SHP77 (cell line): Measurements from ENCODE around the gene KDM5A.
"Not testable (repeated sequence)": the region's sequence is repeated elsewhere in the genome, so short reads cannot be mapped to it uniquely, and the experiment has no call there.

Experiments
- DNase-seq, 2 experiments: peaks; one replicate each; lab custom pipeline; 2025; lab: John Stamatoyannopoulos, UW

The KDM5A gene

DNA sequence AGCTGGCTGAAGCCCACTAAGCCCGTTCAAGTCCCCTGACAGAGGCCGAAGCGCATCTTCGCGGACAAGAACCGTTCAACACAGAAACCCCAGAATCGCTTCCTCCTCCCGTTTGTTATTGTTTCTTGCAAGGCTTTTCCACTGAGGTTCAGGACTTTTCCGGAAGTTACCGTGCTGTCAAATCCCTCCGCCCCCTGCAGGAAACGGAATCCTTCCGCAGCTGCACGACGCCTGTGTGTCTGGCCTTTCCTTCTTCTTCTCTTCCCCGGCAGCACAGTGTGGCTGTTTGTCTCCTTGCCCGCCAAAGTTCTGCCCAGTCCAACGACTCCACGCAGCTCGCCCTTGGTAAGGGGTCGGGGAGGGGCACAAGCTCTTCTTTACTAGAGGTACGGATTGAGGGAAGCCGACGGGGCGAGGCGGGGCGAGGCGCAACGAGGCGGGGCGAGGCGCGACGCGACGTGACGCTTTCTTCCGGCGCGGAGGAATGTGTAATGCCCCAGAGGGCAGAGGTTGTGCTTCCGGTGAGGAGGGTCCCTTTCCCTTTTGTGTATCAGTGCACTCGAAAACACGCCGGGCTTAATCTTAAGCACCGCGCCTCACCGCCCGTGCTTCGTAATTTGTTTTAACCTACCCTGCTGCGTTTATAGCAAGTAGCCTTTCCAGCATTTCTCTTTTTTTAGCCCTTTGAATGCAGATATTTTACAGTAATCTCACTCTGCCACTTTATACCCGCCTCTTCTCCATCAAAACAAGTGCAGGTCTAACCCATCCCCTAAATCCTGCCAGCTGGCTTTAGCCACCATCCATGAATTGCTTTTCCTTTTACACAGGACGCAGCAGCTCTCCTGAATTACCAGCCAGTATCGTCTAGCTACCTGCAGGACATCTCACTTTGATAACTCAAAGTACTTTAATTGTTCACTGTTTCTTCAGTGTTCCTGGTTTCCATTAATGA lies at the start of gene KDM5A:
TSS of gene KDM5A (minus strand) at position 179 of the 955 bp plus-strand sequence. CDS start 229 bp downstream, outside the sequence.
- no peak for DNase-seq

DNA sequence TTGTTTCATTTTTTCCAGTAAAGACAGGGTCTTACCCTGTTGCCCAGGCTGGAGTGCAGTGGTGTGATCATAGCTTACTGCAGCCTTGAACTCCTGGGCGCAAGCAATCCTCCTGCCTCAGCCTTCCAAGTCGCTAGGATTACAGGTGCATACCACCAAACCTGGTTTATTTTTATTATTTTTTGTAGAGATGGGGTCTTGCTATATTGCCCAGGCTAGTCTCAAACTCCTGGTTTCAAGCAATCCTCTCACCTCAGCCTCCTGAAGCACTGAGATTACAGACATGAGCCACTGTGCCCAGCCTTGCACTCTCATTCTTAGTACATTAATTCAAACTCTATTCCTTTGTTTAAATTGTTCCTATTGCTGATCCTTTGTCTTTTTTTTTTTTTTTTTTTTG lies 46.6 kb upstream of the KDM5A start:
- DNase-seq, result not testable (repeated sequence)

DNA sequence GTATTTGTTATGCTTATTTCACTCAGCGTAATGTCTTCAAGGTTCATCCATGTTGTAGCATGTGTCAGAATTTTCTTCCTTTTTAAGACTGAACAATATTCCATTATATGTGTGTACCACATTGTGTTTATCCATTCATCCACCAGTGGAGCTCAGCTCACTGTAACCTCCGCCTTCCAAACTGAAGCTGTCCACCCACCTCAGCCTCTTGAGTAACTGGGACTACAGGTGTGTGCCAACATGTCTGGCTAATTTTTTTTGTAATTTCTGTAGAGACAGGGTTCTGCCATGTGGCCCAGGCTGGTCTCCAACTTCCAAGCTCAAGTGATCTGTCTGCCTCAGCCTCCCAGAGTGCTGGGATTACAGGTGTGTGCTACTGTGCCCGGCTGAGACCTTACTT lies 33.4 kb upstream of the KDM5A start:
- DNase-seq, result no peak

DNA sequence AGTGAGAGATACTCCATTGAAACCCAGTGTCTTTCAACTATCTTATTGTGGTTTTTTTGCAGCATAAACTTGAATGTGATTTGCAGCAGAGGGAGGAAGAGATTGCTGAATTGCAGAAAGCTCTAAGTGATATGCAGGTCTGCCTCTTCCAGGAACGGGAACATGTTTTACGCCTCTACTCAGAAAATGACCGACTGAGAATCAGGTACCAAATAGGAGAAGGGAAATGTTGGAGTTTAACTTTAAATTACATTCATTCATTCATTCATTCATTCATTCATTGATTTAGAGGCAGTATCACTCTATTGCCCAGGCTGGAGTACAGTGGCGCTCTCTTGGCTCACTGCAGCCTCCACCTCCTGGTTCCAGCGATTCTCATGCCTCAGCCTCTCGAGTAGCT lies 29.3 kb upstream of the KDM5A start:
- DNase-seq, result no peak

DNA sequence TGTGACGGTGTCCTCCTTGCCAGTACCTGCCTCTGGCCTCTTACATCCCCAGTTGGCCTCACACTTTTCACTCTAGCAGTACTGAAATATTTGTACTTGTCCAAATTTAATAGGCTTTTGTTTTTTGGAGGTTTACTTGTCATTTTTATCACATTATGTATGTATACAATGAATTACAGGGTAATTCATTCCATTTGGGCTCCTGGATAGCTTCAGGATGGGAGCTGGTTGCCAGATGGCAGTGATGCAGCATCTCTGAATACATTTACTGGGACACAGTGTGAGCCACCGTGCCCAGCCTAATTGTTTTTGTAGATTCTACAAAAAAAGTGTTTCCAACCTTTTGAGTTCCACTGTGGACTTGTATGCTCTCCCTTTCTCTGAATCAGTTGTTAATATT lies 25.7 kb upstream of the KDM5A start:
- no peak for DNase-seq

DNA sequence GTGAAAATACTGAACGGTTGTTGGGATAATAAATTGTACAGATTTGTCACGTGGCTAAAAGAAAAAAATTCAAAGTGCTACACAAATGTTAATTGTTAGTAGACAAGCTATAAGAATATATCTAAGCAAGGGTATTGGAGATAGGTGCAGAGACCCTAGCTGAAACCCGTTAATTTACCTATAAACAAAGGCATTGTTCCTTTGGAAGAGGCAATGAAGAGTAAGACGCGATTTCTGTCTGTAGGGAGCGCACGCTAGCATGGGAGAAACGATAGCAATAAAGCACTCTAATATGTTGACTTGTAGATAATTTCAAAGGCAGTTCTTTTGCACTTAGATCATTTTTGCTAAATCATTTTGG lies 12.9 kb upstream of the KDM5A start:
- no peak for DNase-seq

DNA sequence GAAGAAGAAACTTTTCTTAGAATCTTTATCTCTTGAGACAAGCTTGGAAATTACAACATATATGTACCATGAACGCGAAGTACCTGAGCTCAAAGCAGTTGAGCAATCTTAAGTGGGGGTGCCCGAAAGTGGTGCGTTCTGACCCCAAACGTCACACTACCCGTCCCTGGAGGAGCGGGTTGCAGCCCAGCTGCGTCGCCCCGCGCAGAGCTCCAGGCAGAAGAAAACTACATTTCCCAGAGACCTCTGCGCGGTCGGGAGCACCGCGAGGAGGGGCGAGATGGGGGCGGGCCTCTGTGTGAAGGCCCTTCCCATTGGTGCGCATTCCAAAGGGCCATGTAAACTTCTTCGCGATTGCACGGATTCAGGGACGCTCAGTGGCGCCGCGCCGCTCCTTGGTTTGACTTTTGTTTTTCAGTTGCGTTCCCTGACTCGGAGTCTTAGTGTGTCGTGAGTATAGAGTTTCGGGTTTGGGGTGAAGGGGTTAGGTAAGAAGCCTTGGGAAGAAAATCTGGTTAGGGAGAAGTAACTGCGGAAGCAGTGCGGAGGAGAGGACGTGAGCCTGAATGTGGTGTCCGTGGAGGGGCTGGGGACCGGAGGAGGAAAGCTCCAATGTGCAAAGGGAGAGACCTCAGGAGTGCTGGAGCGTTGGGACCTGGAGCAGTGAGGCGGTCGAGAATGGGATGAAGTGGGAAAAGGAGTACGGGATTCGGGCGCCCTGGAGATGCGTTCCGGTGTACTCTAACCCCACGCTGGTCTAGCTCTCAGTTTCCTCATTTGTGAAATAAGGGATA lies 12.3 kb upstream of the KDM5A start, which contains the start of gene CCDC77:
TSS of gene CCDC77 (plus strand) at position 410 of the 794 bp plus-strand sequence. CDS start 7,740 bp downstream, outside the sequence.
- DNase-seq, result no peak

DNA sequence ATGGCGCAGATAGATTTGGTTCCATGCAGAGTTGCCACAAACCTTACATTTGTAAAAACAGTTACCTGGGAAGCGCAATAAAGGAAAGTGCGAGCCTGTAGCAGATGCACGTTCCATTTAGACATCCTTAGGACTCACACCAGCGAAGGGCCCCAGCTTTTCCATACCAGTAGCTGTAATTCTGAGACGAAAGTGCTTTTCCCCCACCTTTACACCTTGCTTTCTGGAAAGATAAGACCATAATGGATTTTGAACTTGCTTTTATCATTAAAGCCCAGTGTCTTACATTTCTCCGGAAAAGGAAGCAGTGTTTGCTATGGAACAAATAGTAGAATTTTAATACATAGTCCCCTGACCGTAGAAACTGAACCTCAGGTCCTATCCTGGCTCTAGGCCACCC lies 11.7 kb upstream of the KDM5A start:
- DNase-seq, result no peak

DNA sequence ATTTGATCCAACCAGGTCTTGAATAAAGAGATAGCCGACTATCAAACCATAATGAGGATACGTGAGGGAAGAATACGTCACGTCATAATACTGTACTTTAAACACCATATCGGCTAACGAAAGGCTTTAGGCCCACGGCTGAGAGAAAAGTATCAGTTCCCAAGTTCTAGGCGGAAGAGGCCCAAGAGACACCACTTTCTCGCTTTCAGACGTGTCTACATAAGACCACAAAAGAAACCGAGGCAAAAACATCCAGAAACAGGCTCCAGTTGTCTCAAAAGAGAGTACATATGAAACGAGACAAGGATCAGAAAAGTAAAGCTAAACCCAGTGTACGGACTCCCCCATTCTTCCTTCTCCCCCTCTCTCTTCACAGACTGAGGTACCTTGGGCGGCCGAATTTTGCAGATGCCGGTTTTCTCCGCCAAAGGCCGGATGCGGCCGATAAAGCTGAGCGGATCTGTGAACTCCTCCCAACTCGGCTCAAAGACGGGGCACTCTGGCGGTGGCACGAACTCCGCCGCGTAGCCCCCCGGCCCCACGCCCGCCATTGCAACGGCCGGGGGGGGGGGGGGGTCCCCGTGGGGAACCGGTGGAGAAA lies 479 bp downstream of the KDM5A start:
- DNase-seq, result no peak

DNA sequence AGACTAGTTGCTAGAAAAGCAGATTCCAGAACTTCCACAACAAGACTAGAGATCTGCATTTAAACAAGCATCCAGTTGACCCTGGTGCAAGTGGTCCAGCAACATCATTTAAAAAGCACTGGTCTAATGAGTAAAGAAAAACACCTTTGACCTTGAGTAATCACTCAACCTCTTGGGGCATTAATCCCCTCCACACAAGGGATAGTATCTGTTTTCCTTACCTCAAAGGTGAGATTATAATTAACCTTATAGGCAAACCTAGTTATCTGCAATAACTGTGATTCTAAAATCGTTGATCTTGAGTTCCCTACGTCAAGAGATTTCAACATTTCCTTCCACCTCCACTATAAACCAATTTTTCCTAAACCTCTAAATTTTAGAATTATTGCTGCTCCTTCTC lies 1.1 kb downstream of the KDM5A start:
- DNase-seq, result no peak

DNA sequence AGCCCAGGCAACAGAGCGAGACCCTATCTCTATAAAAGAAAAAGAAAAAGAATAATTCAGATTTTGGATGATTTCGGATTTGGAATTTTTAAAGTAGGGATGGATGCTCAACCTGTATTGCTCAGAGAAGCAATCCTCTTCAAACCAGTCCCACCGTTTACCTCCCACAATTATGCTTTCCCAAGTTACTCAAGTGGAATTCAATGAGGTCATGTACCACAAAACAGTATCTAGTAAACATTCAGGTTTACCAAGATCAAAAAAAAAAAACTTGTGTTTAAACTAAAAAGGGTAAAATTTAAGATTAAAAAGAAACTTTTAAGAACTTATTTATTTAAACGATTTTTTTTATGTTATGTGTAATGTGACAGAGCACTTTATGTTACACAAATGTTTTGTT lies 2.5 kb downstream of the KDM5A start:
- DNase-seq, result no peak

DNA sequence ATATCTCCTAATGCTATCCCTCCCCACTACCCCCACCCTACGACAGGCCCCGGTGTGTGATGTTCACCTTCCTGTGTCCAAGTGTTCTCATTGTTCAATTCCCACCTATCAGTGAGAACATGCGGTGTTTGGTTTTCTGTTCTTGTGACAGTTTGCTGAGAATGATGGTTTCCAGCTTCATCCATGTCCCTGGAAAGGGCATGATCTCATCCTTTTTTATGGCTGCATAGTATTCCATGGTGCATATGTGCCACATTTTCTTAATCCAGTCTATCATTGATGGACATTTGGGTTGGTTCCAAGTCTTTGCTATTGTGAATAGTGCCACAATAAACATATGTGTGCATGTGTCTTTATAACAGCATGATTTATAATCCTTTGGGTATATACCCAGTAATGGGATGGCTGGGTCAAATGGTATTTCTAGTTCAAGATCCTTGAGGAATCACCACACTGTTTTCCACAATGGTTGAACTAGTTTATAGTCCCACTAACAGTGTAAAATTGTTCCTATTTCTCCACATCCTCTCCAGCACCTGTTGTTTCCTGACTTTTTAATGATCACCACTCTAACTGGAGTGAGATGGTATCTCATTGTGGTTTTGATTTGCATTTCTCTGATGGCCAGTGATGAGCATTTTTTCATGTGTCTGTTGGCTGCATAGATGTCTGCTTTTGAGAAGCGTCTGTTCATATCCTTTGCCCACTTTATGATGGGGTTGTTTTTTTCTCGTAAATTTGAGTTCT lies 18.2 kb downstream of the KDM5A start:
- not testable (repeated sequence) for DNase-seq

DNA sequence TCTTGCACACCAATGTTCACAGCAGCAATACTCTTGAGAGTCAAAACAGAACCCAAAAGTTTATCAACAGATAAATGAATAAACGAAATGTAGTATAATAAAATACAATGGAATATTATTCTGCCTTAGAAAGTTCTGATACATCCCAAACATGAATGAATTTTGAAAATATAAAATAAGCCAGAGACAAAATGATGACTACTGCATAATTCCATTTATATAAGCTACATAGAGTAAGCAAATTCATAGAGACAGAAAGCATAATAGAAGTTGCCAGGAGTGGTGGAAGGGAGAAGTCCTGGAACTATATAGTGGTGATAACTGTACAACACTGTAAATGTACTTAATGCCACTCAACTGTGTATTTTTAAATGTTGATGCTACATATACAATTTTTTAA lies 21.1 kb downstream of the KDM5A start:
- DNase-seq, result no peak

DNA sequence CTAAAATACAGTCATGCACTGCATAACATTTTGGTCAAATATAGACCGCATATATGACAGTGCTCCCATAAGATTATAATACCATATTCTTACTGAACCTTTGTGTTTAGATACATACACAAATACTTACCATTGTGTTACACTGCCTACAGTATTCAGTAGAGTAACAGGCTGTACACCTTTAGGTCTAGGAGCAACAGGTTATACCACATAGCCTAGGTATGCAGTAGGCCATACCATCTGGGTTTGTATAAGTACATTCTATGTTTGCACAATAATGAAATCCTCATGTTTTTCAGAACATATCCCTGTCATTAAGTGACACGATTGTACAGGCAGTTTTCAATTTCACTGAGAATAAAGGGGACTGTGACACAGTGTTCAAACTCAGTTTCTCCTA lies 22.3 kb downstream of the KDM5A start:
- DNase-seq, result no peak

DNA sequence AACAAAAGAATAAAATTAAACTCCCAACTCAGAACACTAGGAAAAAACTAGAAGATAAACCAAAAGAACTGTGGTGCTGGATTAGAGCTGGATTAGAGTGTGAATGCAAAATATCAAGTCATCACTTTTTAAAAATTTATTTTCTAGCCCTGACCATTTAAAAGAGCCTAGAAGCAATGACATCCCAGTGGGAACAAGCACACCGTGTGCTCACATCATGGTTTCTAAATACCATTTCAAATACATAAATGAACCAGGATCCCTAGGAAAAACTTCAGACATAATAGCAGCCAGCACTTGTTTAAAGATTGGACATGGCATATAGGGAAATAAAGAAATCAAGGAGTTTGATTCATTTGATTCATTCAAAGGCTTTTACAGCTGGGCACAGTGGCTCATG lies 30.0 kb downstream of the KDM5A start:
- DNase-seq, result no peak

DNA sequence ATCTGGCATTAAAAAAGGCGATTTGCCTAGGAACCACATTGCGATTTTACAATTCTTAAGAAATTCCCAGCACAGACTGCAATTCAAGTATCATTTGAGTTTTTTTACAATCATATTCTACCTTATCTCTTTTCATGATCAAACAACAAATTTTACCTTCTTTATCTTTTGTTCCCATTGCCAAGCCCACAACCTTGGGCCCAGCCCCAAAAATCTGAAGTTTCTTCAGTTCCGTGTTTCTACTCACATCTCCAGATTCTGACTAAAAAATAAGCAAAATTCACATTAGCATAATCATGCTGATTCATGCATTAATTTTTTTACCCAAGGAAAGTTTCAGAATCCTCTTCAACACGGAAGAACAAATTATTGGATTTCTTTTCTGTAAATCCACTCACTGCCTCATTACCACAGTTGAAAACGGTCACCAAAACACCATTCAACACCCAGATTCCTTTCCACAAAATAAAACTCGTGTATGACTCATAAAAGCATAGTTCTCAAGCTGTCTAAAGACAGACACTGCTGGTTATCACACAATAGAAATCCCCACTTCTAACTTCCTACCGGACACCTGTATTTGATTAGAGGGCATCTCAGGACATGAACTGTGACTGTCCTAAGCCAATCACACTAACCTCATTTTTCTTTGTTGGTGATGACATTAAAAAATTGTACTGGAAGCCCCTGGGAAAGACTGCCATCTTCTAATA lies 32.7 kb downstream of the KDM5A start:
- DNase-seq, result no peak

DNA sequence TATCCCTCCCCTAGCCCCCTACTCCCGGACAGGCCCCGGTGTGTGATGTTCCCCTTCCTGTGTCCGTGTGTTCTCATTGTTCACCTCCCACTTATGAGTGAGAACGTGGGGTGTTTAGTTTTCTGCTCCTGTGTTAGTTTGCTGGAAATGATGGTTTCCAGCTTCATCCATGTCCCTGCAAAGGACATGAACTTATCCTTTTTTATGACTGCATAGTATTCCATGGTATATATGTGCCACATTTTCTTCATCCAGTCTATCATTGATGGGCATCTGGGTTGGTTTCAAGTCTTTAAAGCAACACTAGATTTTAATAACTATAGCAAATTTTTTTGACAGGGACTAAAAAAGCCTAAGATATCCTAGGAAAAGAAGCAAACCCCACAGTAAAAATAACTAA lies 37.9 kb downstream of the KDM5A start:
- not testable (repeated sequence) for DNase-seq

DNA sequence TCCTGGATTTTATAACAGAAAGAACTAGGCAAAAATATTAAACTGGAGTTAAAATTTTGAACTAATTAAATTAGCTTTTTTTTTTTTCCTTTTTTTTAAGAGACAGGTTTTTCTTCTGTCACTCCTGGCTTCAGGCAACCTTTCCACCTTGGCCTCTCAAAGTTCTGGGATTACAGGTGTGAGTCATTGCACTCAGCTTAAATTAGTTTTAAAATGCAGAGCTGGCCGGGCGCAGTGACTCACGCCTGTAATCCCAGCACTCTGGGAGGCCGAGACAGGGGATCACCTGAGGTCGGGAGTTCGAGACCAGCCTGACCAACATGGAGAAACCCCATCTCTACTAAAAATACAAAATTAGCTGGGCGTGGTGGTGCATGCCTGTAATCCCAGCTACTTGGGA lies 39.5 kb downstream of the KDM5A start:
- DNase-seq, result not testable (repeated sequence)

DNA sequence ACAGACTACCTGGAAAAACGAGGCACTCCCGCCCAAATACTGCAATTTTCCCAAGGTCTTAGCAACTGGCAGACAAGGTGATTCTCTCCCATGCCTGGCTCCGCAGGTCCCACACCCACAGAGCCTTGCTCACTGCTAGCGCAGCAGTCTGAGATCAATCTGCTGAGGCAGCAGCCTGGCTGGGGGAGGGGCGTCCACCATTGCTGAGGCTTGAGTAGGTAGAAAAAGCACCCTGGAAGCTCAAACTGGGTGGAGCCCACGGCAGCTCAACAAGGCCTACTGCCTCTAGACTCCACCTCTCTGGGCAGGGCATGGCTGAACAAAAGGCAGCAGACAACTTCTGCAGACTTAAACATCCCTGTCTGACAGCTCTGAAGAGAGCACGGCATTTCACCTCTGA lies 46.1 kb downstream of the KDM5A start:
- DNase-seq, result not testable (repeated sequence)

DNA sequence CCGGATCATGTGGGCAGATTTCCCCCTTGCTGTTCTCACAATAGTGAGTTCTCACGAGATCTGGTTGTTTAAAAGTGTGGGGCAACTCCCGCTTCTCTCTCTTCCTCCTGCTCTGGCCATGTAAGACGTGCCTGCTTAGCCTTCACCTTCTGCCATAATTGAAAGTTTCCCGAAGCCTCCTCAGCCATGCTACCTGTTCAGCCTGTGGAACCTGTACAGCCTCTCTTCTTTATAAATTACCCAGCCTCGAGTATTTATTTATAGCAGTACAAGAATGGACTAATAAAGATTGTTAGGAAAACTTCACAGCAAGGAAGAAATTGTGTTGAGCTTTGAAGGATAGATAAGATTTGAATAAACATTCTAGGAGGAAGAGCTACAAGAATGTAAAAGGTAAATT lies 52.1 kb downstream of the KDM5A start:
- DNase-seq, result no peak

DNA sequence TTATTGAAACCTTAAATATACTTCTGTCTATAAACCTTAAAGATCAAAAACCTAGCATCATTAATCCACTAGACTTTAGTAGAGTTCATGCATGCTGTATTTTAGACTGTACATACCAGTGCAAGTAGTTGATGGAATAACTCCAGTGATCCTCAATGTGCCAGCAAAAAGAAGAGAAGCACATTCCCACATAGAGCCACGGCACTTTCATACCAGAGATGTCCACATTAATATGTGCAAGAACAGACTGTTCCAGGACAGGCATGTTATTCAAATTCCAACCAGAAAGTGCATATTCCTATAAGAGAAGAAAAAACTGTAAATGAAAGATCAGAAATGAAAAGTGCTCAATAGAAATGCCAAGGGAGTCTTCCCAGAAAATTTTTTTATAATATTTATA lies 55.0 kb downstream of the KDM5A start:
- DNase-seq, result no peak
